Measurements from ENCODE around the gene RNPEP. TPM values are rescaled to one million over a fixed set of nuclear protein-coding genes. Genes with fewer than 3 reads are reported as not detected.

Gene RNPEP
- total and polyA plus RNA-seq, 2 of the 8 experiments (the other 6 are each of a cell fraction or from before 2014, with no cell fraction given) = 34.1 to 51.1 TPM

DNA sequence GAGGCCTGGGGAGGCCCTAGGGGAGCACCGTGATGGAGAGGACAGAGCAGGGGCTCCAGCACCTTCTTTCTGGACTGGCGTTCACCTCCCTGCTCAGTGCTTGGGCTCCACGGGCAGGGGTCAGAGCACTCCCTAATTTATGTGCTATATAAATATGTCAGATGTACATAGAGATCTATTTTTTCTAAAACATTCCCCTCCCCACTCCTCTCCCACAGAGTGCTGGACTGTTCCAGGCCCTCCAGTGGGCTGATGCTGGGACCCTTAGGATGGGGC, 33.2 kb downstream of the RNPEP start:
- WGBS, 2 experiments (ENCODE audit: extremely low coverage in 1 of 2, insufficient coverage in 1 of 2, insufficient read length in 1 of 2, insufficient replicate concordance in 2 of 2, low coverage in 1 of 2, low lambda C conversion rate in 2 of 2, missing lambda C conversion rate in 1 of 2) = 84% methylated on average over 3 of the region's 3 CpGs; no CpG with 5 or more reads in 1 of the 2 experiments
- no peak for TF ChIP-seq POU5F1 (IDR thresholded peaks at IDR 0.05; ENCODE audit: low read depth, low read length)

More for the DNA sequence above, 33.2 kb downstream of the RNPEP start:
- Histone ChIP-seq H4K5ac (ENCODE audit: insufficient read length, low read depth, low read length) (no peak overlapping the region), H2AK5ac (ENCODE audit: low read depth, low read length) (no peak overlapping the region), H3K79me2 (ENCODE audit: control insufficient read depth in 1 of 2, insufficient read depth in 2 of 2, low read length in 2 of 2) (peaks cover 0 to 13% of the 10 kb centered on the region in 2 experiments; a peak in 1 of 4 replicates), H2BK12ac (ENCODE audit: low read depth, low read length) (no peak overlapping the region), H3K56ac (replicated peaks; ENCODE audit: insufficient read length, low read depth, low read length) (no peak overlapping the region), H2BK5ac (ENCODE audit: low read depth, low read length) (no peak overlapping the region), H3K23me2 (ENCODE audit: low read depth, low read length) (peaks cover 4% of the 10 kb centered on the region; the same call in 1 of the 2 replicates), H4K20me1 (replicated peaks in 1 of 2; ENCODE audit: control insufficient read depth in 1 of 2, insufficient read depth in 2 of 2, low read length in 2 of 2) (peaks cover 2 to 3% of the 10 kb centered on the region in 2 experiments), H3K14ac (ENCODE audit: insufficient read length) (no peak overlapping the region), H2BK120ac (replicated peaks; ENCODE audit: low read depth, low read length) (no peak overlapping the region), H3K9me3 (ENCODE audit: insufficient read depth in 2 of 2, low read depth in 1 of 2, low read length in 1 of 2) (no peaks in the 10 kb centered on the region), H3K4me3 (ENCODE audit: extremely low read depth in 1 of 4, insufficient read depth in 2 of 4, low read depth in 3 of 4, low read length in 4 of 4) (no peak overlapping the region), H3K23ac (ENCODE audit: insufficient read length) (no peak overlapping the region), H3K9ac (replicated peaks in 1 of 4; ENCODE audit: extremely low read depth in 1 of 4, low read depth in 3 of 4, low read length in 3 of 4) (no peak overlapping the region), H3K27ac (ENCODE audit: low read depth, low read length) (no peak overlapping the region), H2BK15ac (ENCODE audit: low read length) (no peak overlapping the region), H3K4me2 (ENCODE audit: insufficient read depth in 1 of 2, low read depth in 2 of 2, low read length in 2 of 2) (no peak overlapping the region), H3K4ac (replicated peaks; ENCODE audit: insufficient read length, low read depth, low read length) (no peak overlapping the region), H2AFZ (ENCODE audit: low read length) (no peak overlapping the region), H3K27me3 (replicated peaks in 1 of 4; ENCODE audit: control insufficient read depth in 3 of 4, extremely low read depth in 1 of 4, insufficient read depth in 3 of 4, low read length in 3 of 4) (no peaks in the 10 kb centered on the region), H3K18ac (ENCODE audit: extremely low read depth, low read length) (no peak overlapping the region), H4K8ac (ENCODE audit: extremely low read depth, insufficient read depth, low read length) (no peak overlapping the region), H3K4me1 (replicated peaks in 1 of 4; ENCODE audit: control insufficient read depth in 3 of 4, insufficient read depth in 4 of 4, low read length in 3 of 4) (peaks cover 0 to 22% (median 8%) of the 10 kb centered on the region in 4 experiments; a peak in 5 of 7 replicates), H3K79me1 (ENCODE audit: low read depth, low read length) (peaks cover 5% of the 10 kb centered on the region), H2BK20ac (ENCODE audit: low read length) (no peak overlapping the region), H4K91ac (replicated peaks; ENCODE audit: insufficient read length, low read length) (no peak overlapping the region), H3K36me3 (ENCODE audit: control insufficient read depth in 2 of 4, insufficient read depth in 4 of 4, low read length in 3 of 4) (peaks cover 8 to 39% (median 16%) of the 10 kb centered on the region in 4 experiments; a peak in 7 of 8 replicates)
- no peak for FAIRE-seq
- CTCF ChIA-PET (ENCODE audit: partially characterized antibody) = interaction anchor here (1.1 to 27.9 kb wide), 4 partner anchors 16 to 109 kb away, joined by 3 to 1014 read pairs (median 9); partner anchors contain the start of gene GPR37L1
- no peak for DNase-seq (ENCODE audit: low read depth in 1 of 2, low spot score in 2 of 2)
- POLR2A ChIA-PET (ENCODE audit: partially characterized antibody) = interaction anchor here (1.0 to 7.5 kb wide), 9 partner anchors 7 to 120 kb away, joined by 3 to 74 read pairs (median 3); no protein-coding TSS in a partner anchor
